GM19043 (cell line): ENCODE results near the gene CDKN3.
"Not testable (repeated sequence)": the region's sequence is repeated elsewhere in the genome, so short reads cannot be mapped to it uniquely, and the experiment has no call there.

ENCODE experiments used
- ATAC-seq: cut with Tn5 transposase; IDR thresholded peaks from one replicate; pipeline ENCODE4 v1.9.1; 2021; ENCODE audit warnings: low read depth; ENCODE audit not compliant: unreplicated experiment

Gene CDKN3

GRCh38 chr14:54369343-54369742, 27.5 kb upstream of the CDKN3 start:
- ATAC-seq, result no peak

- ATAC-seq, result no peak
Observed at GRCh38 chr14:54370323-54371198, 26.2 kb upstream of the CDKN3 start.

- no peak for ATAC-seq
Observed at GRCh38 chr14:54374117-54374884, 22.5 kb upstream of the CDKN3 start.

GRCh38 chr14:54377501-54377900, 19.3 kb upstream of the CDKN3 start:
- ATAC-seq, result no peak

- not testable (repeated sequence) for ATAC-seq
Observed at GRCh38 chr14:54378893-54379292, 17.9 kb upstream of the CDKN3 start.

GRCh38 chr14:54380558-54380957, 16.2 kb upstream of the CDKN3 start:
- ATAC-seq, result not testable (repeated sequence)

GRCh38 chr14:54381821-54382220, 15.0 kb upstream of the CDKN3 start:
- no peak for ATAC-seq

GRCh38 chr14:54383835-54384234, 13.0 kb upstream of the CDKN3 start:
- no peak for ATAC-seq

- no peak for ATAC-seq
Observed at GRCh38 chr14:54385556-54385955, 11.3 kb upstream of the CDKN3 start.

- ATAC-seq, result no peak
Observed at GRCh38 chr14:54387328-54387727, 9.5 kb upstream of the CDKN3 start.

- ATAC-seq, result no peak
Observed at GRCh38 chr14:54392131-54392859, 4.5 kb upstream of the CDKN3 start.

GRCh38 chr14:54392986-54393884, 3.6 kb upstream of the CDKN3 start:
- not testable (repeated sequence) for ATAC-seq

- no peak for ATAC-seq
Observed at GRCh38 chr14:54394596-54394995, 2.2 kb upstream of the CDKN3 start.

- no peak for ATAC-seq
Observed at GRCh38 chr14:54395284-54395683, 1.5 kb upstream of the CDKN3 start.

GRCh38 chr14:54395716-54396115, 1.1 kb upstream of the CDKN3 start:
- ATAC-seq, result no peak

- ATAC-seq, result no peak
Observed at GRCh38 chr14:54396183-54396492, 669 bp upstream of the CDKN3 start.

- ATAC-seq, result no peak
Observed at GRCh38 chr14:54399560-54399959, 2.8 kb downstream of the CDKN3 start.

GRCh38 chr14:54403401-54404005, 6.7 kb downstream of the CDKN3 start:
- ATAC-seq, result not testable (repeated sequence)

- ATAC-seq, result no peak
Observed at GRCh38 chr14:54410215-54410614, 13.4 kb downstream of the CDKN3 start.

- no peak for ATAC-seq
Observed at GRCh38 chr14:54411371-54411770, 14.6 kb downstream of the CDKN3 start.
